ENCODE data around the gene KRT75.

The KRT75 gene

GRCh38 chr12:52436000-52436827, 2.0 kb upstream of the KRT75 start:
- Mint-ChIP-seq H3K4me1 (ENCODE audit: low read depth) (no peaks in the 10 kb centered on the region), H3K4me3 (no peak overlapping the region), H3K27ac (no peak overlapping the region), H3K27me3 (ENCODE audit: low read depth) (peaks cover 1% of the 10 kb centered on the region), H3K36me3 (ENCODE audit: low read depth) (no peaks in the 10 kb centered on the region), H3K9me3 (no peaks in the 10 kb centered on the region)
- no peak for DNase-seq (ENCODE audit: low spot score)

DNA sequence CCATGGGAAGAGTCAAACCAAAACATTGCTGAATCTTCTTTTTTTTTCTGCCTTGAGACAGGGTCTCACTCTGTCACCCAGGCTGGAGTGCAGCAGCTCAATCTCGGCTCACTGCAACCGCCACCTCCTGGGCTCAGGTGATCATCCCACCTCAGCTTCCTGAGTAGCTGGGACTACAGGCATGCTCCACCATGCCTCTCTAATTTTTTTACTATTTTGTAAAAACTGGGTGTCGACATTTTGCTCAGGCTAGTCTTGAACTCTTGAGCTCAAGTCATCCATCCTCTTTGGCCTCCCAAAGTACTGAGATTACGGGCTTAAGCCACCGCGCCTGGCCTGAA, 1.5 kb upstream of the KRT75 start:
- Mint-ChIP-seq H3K27me3 (ENCODE audit: low read depth) (no peaks in the 10 kb centered on the region), H3K4me1 (ENCODE audit: low read depth) (no peaks in the 10 kb centered on the region), H3K36me3 (ENCODE audit: low read depth) (no peaks in the 10 kb centered on the region), H3K9me3 (no peaks in the 10 kb centered on the region), H3K4me3 (no peak overlapping the region), H3K27ac (no peak overlapping the region)
- no peak for DNase-seq (ENCODE audit: low spot score)

DNA sequence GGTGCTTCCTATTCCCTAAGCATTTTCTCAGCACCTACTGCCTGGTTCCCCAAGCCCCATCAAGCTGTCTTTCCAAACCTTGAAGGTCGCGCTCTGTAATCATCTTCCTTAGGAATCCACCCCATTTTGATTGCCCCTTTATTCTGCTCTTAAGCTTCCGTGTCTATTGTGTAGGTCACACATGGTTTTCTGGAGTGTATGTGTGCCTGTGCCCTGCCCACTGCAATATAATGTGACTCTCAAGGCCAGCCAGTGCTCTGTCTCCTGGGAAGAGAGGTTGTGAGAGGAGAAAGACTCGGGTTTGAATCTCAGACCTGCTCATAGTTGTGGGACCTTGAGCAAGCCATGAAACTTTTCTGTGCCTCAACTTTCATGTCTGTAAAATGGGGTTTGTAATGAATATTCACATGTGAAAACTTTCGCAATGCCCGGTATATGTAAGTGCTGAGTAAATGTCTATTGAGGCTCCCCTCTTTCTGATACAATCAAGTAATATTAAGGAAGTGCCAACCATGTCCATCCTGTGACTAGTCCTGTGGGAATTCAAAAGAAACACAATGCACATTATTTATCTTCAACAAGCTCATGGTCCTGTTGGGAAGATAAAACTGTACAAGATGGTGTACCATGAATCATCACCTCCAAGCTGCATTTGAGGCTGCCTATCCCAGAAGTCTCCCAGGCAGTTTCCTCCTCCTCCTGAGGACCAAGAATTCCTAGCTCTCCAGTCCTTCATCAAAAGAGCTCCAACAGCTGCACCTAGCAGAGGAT, 774 bp upstream of the KRT75 start:
- DNase-seq (ENCODE audit: low spot score), result no peak
- H3K4me1 Mint-ChIP-seq (ENCODE audit: low read depth), result no peaks in the 10 kb centered on the region
- no peaks in the 10 kb centered on the region for H3K27me3 Mint-ChIP-seq (ENCODE audit: low read depth)
- H3K4me3 Mint-ChIP-seq, result no peak overlapping the region
- H3K36me3 Mint-ChIP-seq (ENCODE audit: low read depth), result no peaks in the 10 kb centered on the region
- no peak overlapping the region for H3K27ac Mint-ChIP-seq
- no peaks in the 10 kb centered on the region for H3K9me3 Mint-ChIP-seq

GRCh38 chr12:52433501-52434080, 580 bp downstream of the KRT75 start:
- Mint-ChIP-seq H3K27me3 (ENCODE audit: low read depth) (peaks cover 5% of the 10 kb centered on the region), H3K9me3 (no peaks in the 10 kb centered on the region), H3K4me3 (no peak overlapping the region), H3K27ac (no peak overlapping the region), H3K36me3 (ENCODE audit: low read depth) (no peaks in the 10 kb centered on the region), H3K4me1 (ENCODE audit: low read depth) (no peaks in the 10 kb centered on the region)
- DNase-seq (ENCODE audit: low spot score), result no peak

- Mint-ChIP-seq H3K4me3 (no peak overlapping the region), H3K27me3 (ENCODE audit: low read depth) (peaks cover 7% of the 10 kb centered on the region), H3K4me1 (ENCODE audit: low read depth) (no peaks in the 10 kb centered on the region), H3K36me3 (ENCODE audit: low read depth) (no peaks in the 10 kb centered on the region), H3K9me3 (no peaks in the 10 kb centered on the region), H3K27ac (no peak overlapping the region)
- no peak for DNase-seq (ENCODE audit: low spot score)
Measured at GRCh38 chr12:52432559-52433207, 1.5 kb downstream of the KRT75 start.

DNA sequence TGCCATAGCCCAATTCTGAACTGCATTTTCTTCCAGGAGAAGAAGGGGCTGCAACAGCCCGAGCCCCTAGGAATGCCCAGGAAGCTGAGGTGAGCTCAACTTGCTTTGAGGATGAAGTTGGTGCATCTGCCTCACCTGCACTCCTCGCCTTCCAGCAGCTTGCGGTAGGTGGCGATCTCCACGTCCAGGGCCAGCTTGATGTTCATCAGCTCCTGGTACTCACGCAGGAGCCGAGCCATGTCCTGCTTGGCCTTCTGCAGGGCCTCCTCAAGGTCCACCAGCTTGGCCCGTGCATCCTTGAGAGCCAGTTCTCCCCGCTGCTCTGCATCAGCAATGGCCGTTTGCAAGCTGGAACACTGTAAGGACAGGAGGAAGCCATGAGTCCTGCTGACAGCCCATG, 6.0 kb downstream of the KRT75 start:
- Mint-ChIP-seq H3K27me3 (ENCODE audit: low read depth) (peaks cover 7% of the 10 kb centered on the region), H3K4me1 (ENCODE audit: low read depth) (no peaks in the 10 kb centered on the region), H3K36me3 (ENCODE audit: low read depth) (no peaks in the 10 kb centered on the region), H3K27ac (no peak overlapping the region), H3K9me3 (no peaks in the 10 kb centered on the region), H3K4me3 (no peak overlapping the region)
- DNase-seq (ENCODE audit: low spot score), result no peak

GRCh38 chr12:52427083-52427482, 7.1 kb downstream of the KRT75 start:
- Mint-ChIP-seq H3K27ac (no peak overlapping the region), H3K27me3 (ENCODE audit: low read depth) (peaks cover 7% of the 10 kb centered on the region), H3K36me3 (ENCODE audit: low read depth) (no peaks in the 10 kb centered on the region), H3K4me3 (no peak overlapping the region), H3K4me1 (ENCODE audit: low read depth) (no peaks in the 10 kb centered on the region), H3K9me3 (no peaks in the 10 kb centered on the region)
- no peak for DNase-seq (ENCODE audit: low spot score)

DNA sequence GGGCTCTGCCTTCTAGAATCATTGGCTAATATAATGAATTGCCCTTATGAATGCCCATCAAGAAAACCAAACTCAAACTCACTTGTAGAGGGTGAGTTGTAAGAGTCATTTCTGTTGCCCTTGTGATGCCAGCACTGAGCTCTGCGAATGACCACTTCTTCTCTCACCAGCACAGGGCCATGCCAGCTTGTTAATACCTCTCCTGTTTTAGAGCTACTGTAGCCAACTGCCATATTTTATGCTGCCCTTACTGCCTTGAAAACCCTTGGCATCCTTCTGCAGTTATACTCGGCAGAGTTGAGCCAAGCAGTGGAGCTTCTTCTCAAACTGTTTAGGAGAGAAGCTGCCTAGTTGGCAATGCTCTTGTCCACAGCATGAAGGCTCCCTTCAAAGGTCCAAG, 8.1 kb downstream of the KRT75 start:
- peaks cover 7% of the 10 kb centered on the region for H3K27me3 Mint-ChIP-seq (ENCODE audit: low read depth)
- no peak for DNase-seq (ENCODE audit: low spot score)
- no peak overlapping the region for H3K4me3 Mint-ChIP-seq
- H3K27ac Mint-ChIP-seq, result no peak overlapping the region
- no peaks in the 10 kb centered on the region for H3K36me3 Mint-ChIP-seq (ENCODE audit: low read depth)
- no peaks in the 10 kb centered on the region for H3K9me3 Mint-ChIP-seq
- no peaks in the 10 kb centered on the region for H3K4me1 Mint-ChIP-seq (ENCODE audit: low read depth)

- Mint-ChIP-seq H3K36me3 (ENCODE audit: low read depth) (no peaks in the 10 kb centered on the region), H3K4me3 (no peak overlapping the region), H3K4me1 (ENCODE audit: low read depth) (no peaks in the 10 kb centered on the region), H3K9me3 (no peaks in the 10 kb centered on the region), H3K27ac (no peak overlapping the region), H3K27me3 (ENCODE audit: low read depth) (peaks cover 7% of the 10 kb centered on the region)
- DNase-seq (ENCODE audit: low spot score), result no peak
Measured at GRCh38 chr12:52425466-52425865, 8.7 kb downstream of the KRT75 start.

DNA sequence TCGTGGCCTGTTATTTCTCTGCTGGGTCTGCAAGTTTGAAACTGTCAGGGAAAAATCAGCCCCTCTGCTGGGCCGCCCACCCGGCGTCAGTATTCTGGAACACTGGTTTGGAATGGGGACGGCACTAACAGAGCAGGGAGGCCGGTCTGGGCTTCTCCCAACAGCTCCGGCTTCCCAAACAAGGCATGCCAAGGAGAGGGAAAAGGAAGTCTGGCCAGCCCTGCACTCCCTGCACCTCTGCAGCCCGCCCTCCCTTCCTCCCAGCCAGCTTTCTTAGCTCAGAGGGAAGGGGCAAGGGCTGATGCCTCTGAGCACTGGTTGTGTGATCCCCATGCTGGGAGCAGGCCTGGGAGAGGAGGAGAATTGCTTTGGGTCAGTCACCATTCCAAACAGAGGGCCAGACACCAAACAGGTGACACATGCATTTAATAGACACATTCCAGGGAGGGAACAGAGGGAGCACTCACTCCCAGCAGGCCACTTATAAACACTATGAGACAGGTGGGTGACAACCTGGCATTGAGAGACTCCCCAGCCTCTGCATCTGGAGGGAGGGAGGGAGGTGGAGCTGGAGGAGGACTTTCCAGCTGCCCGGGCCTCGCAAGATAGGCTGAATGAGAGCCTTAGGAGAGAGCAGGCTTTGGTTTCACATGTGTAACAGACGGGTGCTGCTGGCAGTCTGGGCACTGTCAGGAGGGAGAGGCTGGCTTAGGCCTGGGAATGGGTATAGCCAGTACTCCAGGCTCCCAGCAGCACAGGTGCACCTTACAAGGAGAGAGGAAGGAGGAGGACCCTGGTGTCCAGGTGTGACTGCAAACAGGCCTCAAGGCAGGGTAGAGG, 10.3 kb downstream of the KRT75 start:
- Mint-ChIP-seq H3K9me3 (no peaks in the 10 kb centered on the region), H3K27me3 (ENCODE audit: low read depth) (peaks cover 5% of the 10 kb centered on the region), H3K27ac (no peak overlapping the region), H3K4me3 (no peak overlapping the region), H3K36me3 (ENCODE audit: low read depth) (no peaks in the 10 kb centered on the region), H3K4me1 (ENCODE audit: low read depth) (no peaks in the 10 kb centered on the region)
- DNase-seq (ENCODE audit: low spot score), result no peak

DNA sequence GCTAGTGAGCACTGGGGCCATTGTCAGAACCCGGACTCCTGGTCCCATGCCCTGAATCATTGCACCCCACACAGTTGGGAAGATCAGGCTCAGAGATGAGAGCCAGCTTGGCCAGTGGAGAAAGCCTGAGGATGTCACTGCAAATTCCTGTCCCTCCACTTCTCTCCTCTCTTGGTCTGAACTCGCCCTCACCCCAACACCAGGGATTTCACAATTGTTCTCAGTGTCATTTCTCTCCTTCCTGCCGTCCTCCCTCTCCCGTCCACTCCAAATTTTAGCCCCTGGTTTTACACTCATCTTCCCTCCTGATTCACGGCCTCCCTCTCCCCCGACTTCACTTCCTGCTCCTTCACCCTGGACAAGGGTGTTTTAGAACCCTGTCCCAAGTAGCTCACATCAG, 11.1 kb downstream of the KRT75 start:
- no peak for DNase-seq (ENCODE audit: low spot score)
- Mint-ChIP-seq H3K36me3 (ENCODE audit: low read depth) (no peaks in the 10 kb centered on the region), H3K9me3 (no peaks in the 10 kb centered on the region), H3K27me3 (ENCODE audit: low read depth) (no peaks in the 10 kb centered on the region), H3K4me3 (no peak overlapping the region), H3K4me1 (ENCODE audit: low read depth) (no peaks in the 10 kb centered on the region), H3K27ac (no peak overlapping the region)

DNA sequence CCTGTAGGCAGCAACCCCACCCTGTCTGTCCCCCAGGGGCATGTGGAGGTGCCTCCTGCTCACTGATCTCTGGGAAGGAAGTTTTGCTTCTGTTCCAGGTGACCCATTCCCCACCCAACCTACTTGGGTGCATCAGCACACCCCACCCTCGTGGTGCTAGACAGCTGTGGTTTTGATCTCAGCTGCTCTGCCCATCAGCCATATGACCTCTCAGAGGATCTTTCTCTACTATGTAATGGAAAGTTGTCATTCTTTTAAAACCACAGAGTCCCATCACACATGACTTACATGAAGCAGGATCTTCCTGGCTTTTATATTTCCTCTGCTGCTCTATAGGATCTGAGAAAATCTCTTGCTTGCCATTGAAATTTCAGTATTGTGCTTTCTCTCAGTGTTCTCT, 14.5 kb downstream of the KRT75 start:
- no peaks in the 10 kb centered on the region for H3K27me3 Mint-ChIP-seq (ENCODE audit: low read depth)

DNA sequence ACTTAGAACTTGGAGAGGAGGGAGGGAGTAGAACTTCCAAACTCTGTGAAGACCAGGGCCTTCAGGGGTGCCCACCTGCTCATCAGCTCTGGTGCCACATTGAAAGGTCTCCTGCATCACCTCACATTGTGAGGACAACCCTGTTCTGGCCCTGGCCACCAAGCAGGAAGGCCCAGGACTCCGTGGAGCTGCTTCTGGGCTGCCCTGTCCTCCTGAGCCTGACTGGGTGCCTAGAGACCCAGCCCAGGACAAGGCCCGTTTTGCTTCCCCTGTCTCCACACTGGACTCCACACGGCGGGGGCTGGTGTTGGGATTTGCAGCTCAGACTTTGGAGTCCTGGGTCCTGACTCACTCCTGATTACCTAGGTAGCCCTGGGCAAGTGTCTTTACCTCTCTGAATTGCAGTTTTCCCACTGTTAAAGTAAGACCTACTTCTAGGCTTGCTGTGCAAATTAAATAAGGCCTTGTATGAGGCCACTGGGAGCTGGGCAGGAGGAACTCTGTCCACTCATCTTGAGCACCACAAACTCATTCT, 15.5 kb downstream of the KRT75 start:
- Mint-ChIP-seq H3K4me3 (no peak overlapping the region), H3K27me3 (ENCODE audit: low read depth) (peaks cover 3% of the 10 kb centered on the region), H3K9me3 (no peaks in the 10 kb centered on the region), H3K36me3 (ENCODE audit: low read depth) (no peaks in the 10 kb centered on the region), H3K27ac (no peak overlapping the region), H3K4me1 (ENCODE audit: low read depth) (no peaks in the 10 kb centered on the region)
- DNase-seq (ENCODE audit: low spot score), result no peak

More for the DNA sequence above, 14.5 kb downstream of the KRT75 start:
- Mint-ChIP-seq H3K36me3 (ENCODE audit: low read depth) (no peaks in the 10 kb centered on the region), H3K9me3 (no peaks in the 10 kb centered on the region), H3K4me1 (ENCODE audit: low read depth) (no peaks in the 10 kb centered on the region), H3K4me3 (no peak overlapping the region), H3K27ac (no peak overlapping the region)
- no peak for DNase-seq (ENCODE audit: low spot score)

Data from T-helper 2 cell treated with Interferon-gamma antibody and Interleukin-4, amounts not matched to agents 5 μg/mL and 100 μg/mL, for 36 hours (primary cell).